ENCODE results near the gene BCL6. TPM values are rescaled to one million over a fixed set of nuclear protein-coding genes. Genes with fewer than 3 reads are reported as not detected.

Gene BCL6
- total and polyA plus RNA-seq, 4 donors, result 7.8 to 71.8 (median 13.3) TPM

GRCh38 chr3:187777331-187777941 lies 32.2 kb upstream of the BCL6 start:
- no peak for DNase-seq (ENCODE audit: low spot score)
- Histone ChIP-seq H3K9ac (ENCODE audit: low read depth in 1 of 2, low read length in 2 of 2) (no peak overlapping the region), H3K27ac (ENCODE audit: low read depth in 1 of 2, low read length in 2 of 2) (peak overlapping the region in 1 of 2 donors; percentile 22), H3K36me3 (ENCODE audit: control insufficient read depth in 4 of 4, insufficient read depth in 3 of 4, low read depth in 1 of 4, low read length in 3 of 4) (no peaks in the 10 kb centered on the region), H3K4me3 (ENCODE audit: low read depth in 1 of 3, low read length in 3 of 3) (no peak overlapping the region), H3K4me1 (ENCODE audit: control insufficient read depth in 4 of 4, insufficient read depth in 4 of 4, low read length in 3 of 4) (no peaks in the 10 kb centered on the region), H3K27me3 (ENCODE audit: control insufficient read depth in 4 of 4, insufficient read depth in 4 of 4, low read length in 3 of 4) (no peaks in the 10 kb centered on the region), H3K9me3 (ENCODE audit: control insufficient read depth in 4 of 4, low read length in 3 of 4) (no peaks in the 10 kb centered on the region)
- WGBS, result 83% methylated on average over 6 of the region's 6 CpGs
- TF ChIP-seq HNF4G (IDR thresholded peaks at IDR 0.05), result no peak
- TF ChIP-seq REST (IDR thresholded peaks at IDR 0.05), result no peak
- TF ChIP-seq CTCF (IDR thresholded peaks at IDR 0.05; ENCODE audit: low read depth, low read length, missing input control), result no peak
- peak; percentile 42 to 44 for TF ChIP-seq JUND (IDR thresholded peaks at IDR 0.05)
- TF ChIP-seq RAD21 (IDR thresholded peaks at IDR 0.05), result no peak
- TF ChIP-seq FOXA2 (IDR thresholded peaks at IDR 0.05), result no peak
- no peak for TF ChIP-seq ZBTB33 (IDR thresholded peaks at IDR 0.05)
- peak; percentile 50 for TF ChIP-seq YY1 (IDR thresholded peaks at IDR 0.05)

- H3K36me3 ChIP-seq (ENCODE audit: control insufficient read depth in 4 of 4, insufficient read depth in 3 of 4, low read depth in 1 of 4, low read length in 3 of 4), result no peaks in the 10 kb centered on the region
- no peak for DNase-seq (ENCODE audit: low spot score)
- no peaks in the 10 kb centered on the region for H3K4me1 ChIP-seq (ENCODE audit: control insufficient read depth in 4 of 4, insufficient read depth in 4 of 4, low read length in 3 of 4)
- H3K4me3 ChIP-seq (ENCODE audit: low read depth in 1 of 3, low read length in 3 of 3), result no peak overlapping the region
- TF ChIP-seq RAD21 (IDR thresholded peaks at IDR 0.05) (no peak), HNF4A (conservative IDR thresholded peaks at IDR 0.05) (no peak), NR2F2 (IDR thresholded peaks at IDR 0.05) (no peak)
- no peak overlapping the region for H3K27ac ChIP-seq (ENCODE audit: low read depth in 1 of 2, low read length in 2 of 2)
- WGBS, result 90% methylated on average over 1 of the region's 1 CpG
- H3K27me3 ChIP-seq (ENCODE audit: control insufficient read depth in 4 of 4, insufficient read depth in 4 of 4, low read length in 3 of 4), result no peaks in the 10 kb centered on the region
- no peak overlapping the region for H3K9ac ChIP-seq (ENCODE audit: low read depth in 1 of 2, low read length in 2 of 2)
- H3K9me3 ChIP-seq (ENCODE audit: control insufficient read depth in 4 of 4, low read length in 3 of 4), result no peaks in the 10 kb centered on the region
Measured at GRCh38 chr3:187775549-187775948, 30.3 kb upstream of the BCL6 start.

All from liver (tissue), 9 donors.